Measurements from ENCODE around the gene PHLPP1.
A peak's percentile ranks its signal among the peaks of the same experiment; 100 is the strongest.

Gene PHLPP1

DNA sequence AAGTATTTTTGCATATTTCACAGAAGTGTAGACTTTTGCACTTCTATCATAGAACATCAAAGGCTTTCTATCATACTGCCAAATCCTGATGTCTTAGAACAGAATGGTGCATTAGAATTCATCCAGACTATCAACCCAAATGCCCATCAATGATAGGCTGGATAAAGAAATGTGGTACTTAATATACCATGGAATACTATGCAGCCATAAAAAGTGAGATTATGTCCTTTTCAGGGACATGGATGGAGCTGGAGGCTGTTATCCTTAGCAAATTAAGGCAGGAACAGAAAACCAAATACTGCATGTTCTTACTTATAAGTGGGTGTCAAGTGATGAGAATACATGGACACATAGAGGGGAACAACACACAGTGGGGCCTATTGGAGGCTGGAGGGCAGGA, 150.2 kb downstream of the PHLPP1 start:
- no peaks in the 10 kb centered on the region for H3K27me3 ChIP-seq (ENCODE audit: control insufficient read depth, insufficient read depth, low read length)
- H3K4me1 ChIP-seq (ENCODE audit: control insufficient read depth, insufficient read depth, low read length) = no peaks in the 10 kb centered on the region
- H3K36me3 ChIP-seq (ENCODE audit: control insufficient read depth, insufficient read depth, low read length) = no peaks in the 10 kb centered on the region
- no peak overlapping the region for H3K4me3 ChIP-seq (ENCODE audit: low read length)
- no peak overlapping the region for H3K27ac ChIP-seq (ENCODE audit: low read length)
- DNase-seq (ENCODE audit: low read depth, low spot score) = no peak
- H3K9me3 ChIP-seq (ENCODE audit: control insufficient read depth, insufficient read depth, low read length) = no peaks in the 10 kb centered on the region

DNA sequence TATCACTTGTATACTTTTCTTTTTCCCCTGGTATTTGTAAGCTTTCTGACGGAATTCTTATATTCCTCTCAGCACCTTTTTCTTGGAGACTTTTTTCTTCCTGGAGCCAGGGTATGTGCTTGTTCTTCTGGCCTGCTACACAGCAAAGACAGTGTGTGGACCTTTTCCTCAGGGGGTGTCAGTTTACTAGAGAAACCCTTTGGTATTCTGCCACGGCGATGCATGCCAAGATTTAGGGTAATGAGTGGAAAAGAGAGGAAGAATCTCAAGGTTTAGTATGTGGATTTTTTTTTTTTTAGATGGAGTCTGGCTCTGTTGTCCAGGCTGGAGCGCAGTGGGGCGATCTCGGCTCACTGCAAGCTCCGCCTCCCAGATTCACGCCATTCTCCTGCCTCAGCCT, 152.2 kb downstream of the PHLPP1 start:
- DNase-seq (ENCODE audit: low read depth, low spot score) = no peak
- Histone ChIP-seq H3K36me3 (ENCODE audit: control insufficient read depth, insufficient read depth, low read length) (no peaks in the 10 kb centered on the region), H3K27me3 (ENCODE audit: control insufficient read depth, insufficient read depth, low read length) (no peaks in the 10 kb centered on the region), H3K9me3 (ENCODE audit: control insufficient read depth, insufficient read depth, low read length) (no peaks in the 10 kb centered on the region), H3K4me1 (ENCODE audit: control insufficient read depth, insufficient read depth, low read length) (no peaks in the 10 kb centered on the region), H3K27ac (ENCODE audit: low read length) (no peak overlapping the region), H3K4me3 (ENCODE audit: low read length) (no peak overlapping the region)
- no CpG with 5 or more reads among the region's 8 CpGs for WGBS (ENCODE audit: insufficient coverage, insufficient read length)

DNA sequence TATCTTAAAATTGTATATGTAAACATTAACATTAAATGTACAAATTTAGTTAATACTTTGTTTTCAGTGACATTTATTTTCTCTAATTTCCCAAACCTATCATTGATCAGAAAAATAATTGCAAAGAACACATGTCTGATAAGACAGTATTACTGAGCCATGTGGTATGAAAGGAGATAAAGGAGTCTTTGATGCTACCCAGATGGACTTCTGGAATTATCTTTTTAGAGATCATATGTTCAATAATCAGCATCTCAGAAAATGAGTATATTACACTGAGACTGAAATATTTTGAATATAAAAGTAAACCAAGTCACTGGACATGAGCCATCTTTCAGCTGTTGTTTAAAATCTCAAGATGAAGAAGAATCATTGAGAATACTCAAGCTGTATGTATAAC, 153.3 kb downstream of the PHLPP1 start:
- no peak for DNase-seq (ENCODE audit: low read depth, low spot score)
- Histone ChIP-seq H3K27me3 (ENCODE audit: control insufficient read depth, insufficient read depth, low read length) (no peaks in the 10 kb centered on the region), H3K36me3 (ENCODE audit: control insufficient read depth, insufficient read depth, low read length) (no peaks in the 10 kb centered on the region), H3K4me3 (ENCODE audit: low read length) (no peak overlapping the region), H3K9me3 (ENCODE audit: control insufficient read depth, insufficient read depth, low read length) (no peaks in the 10 kb centered on the region), H3K27ac (ENCODE audit: low read length) (no peak overlapping the region), H3K4me1 (ENCODE audit: control insufficient read depth, insufficient read depth, low read length) (no peaks in the 10 kb centered on the region)

DNA sequence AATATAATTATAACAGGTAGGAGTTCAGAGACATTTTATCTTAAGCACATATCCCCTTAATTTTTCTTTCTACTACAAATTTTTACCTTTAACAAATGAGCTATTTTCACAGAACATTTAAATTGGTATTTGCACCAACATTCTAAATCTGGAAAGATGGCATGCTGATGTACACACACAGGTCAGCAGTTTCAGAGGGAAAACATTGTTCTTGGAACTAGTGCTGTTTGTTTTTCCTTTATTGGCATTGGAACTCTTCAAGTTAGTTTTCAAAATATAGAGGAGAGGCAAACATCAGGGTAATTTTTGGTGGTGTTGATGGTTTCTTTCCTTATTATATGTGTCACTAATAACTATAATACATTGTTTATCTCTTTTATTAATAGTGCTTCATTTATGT, 155.3 kb downstream of the PHLPP1 start:
- no peak for DNase-seq (ENCODE audit: low read depth, low spot score)
- Histone ChIP-seq H3K9me3 (ENCODE audit: control insufficient read depth, insufficient read depth, low read length) (no peaks in the 10 kb centered on the region), H3K36me3 (ENCODE audit: control insufficient read depth, insufficient read depth, low read length) (no peaks in the 10 kb centered on the region), H3K27ac (ENCODE audit: low read length) (no peak overlapping the region), H3K4me1 (ENCODE audit: control insufficient read depth, insufficient read depth, low read length) (no peaks in the 10 kb centered on the region), H3K4me3 (ENCODE audit: low read length) (no peak overlapping the region), H3K27me3 (ENCODE audit: control insufficient read depth, insufficient read depth, low read length) (no peaks in the 10 kb centered on the region)

DNA sequence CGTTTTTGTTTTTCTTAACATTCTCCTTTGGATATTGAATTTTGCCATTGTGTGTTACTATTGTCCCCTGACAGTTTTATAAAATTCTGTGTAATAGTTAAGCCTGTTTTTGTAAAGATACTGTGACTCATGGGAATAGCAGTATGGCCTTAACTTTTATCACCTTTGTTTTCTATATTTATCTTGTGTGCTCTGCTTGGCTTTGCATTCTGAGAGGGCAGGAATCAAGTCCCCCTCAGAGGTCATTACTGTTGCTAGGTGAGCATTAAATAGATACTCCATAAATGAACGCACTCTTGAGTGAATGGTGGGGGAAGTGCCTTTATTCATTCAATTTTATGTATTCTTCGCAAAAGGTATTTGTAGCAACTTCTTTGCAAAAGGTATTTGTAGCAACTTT, 160.0 kb downstream of the PHLPP1 start:
- DNase-seq (ENCODE audit: low read depth, low spot score) = no peak
- no peak overlapping the region for H3K4me3 ChIP-seq (ENCODE audit: low read length)
- H3K27me3 ChIP-seq (ENCODE audit: control insufficient read depth, insufficient read depth, low read length) = no peaks in the 10 kb centered on the region
- no peak overlapping the region for H3K27ac ChIP-seq (ENCODE audit: low read length)
- WGBS (ENCODE audit: insufficient coverage, insufficient read length) = no CpG with 5 or more reads among the region's 3 CpGs
- no peaks in the 10 kb centered on the region for H3K36me3 ChIP-seq (ENCODE audit: control insufficient read depth, insufficient read depth, low read length)
- peaks cover 3% of the 10 kb centered on the region; the same call in 1 of the 2 replicates for H3K4me1 ChIP-seq (ENCODE audit: control insufficient read depth, insufficient read depth, low read length)
- H3K9me3 ChIP-seq (ENCODE audit: control insufficient read depth, insufficient read depth, low read length) = no peaks in the 10 kb centered on the region

DNA sequence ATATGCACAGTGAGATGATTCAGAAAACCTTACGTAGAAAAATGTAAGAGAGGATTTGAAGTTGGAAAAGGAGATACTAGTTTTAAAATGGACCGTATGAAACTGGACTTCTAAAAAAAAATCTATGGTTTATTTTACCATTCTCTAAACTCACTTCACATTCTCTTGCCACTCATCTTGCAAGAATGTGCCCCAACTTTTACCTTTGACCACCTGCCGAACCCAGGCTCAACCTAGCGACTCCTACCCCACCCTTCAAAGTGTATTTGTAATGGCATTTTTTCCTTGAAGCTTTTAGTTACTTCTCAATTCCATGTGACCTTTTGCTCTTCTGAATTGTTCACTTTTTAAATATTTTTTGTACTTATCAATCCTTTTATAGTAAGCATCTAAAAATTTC, 160.8 kb downstream of the PHLPP1 start:
- no peak overlapping the region for H3K4me3 ChIP-seq (ENCODE audit: low read length)
- no peak for DNase-seq (ENCODE audit: low read depth, low spot score)
- no CpG with 5 or more reads among the region's 4 CpGs for WGBS (ENCODE audit: insufficient coverage, insufficient read length)

DNA sequence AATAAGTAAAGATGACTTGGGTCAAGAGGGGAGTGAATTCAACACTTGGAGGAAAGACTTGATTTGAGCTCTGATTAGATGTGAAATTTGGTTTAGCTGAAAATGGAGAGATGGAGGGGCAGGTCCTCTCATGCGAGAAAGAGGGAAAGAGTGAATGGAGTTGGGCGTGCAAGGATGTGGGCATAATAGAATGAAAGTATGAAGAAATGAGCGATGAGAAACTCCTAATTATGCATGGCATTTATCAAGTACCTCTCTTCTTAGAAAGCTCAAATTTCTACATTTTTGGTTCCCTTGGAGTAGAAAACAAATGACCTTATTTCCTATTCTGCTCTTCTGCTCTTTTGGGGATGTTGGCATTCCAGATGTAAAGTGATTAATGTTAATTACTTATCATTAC, 161.5 kb downstream of the PHLPP1 start:
- Histone ChIP-seq H3K27ac (ENCODE audit: low read length) (peak overlapping the region; percentile 84), H3K36me3 (ENCODE audit: control insufficient read depth, insufficient read depth, low read length) (no peaks in the 10 kb centered on the region), H3K27me3 (ENCODE audit: control insufficient read depth, insufficient read depth, low read length) (no peaks in the 10 kb centered on the region), H3K4me3 (ENCODE audit: low read length) (no peak overlapping the region), H3K9me3 (ENCODE audit: control insufficient read depth, insufficient read depth, low read length) (no peaks in the 10 kb centered on the region), H3K4me1 (ENCODE audit: control insufficient read depth, insufficient read depth, low read length) (peaks cover 8% of the 10 kb centered on the region)
- no CpG with 5 or more reads among the region's 3 CpGs for WGBS (ENCODE audit: insufficient coverage, insufficient read length)
- DNase-seq (ENCODE audit: low read depth, low spot score) = no peak

More for the DNA sequence above, 160.8 kb downstream of the PHLPP1 start:
- Histone ChIP-seq H3K27ac (ENCODE audit: low read length) (no peak overlapping the region), H3K36me3 (ENCODE audit: control insufficient read depth, insufficient read depth, low read length) (no peaks in the 10 kb centered on the region), H3K9me3 (ENCODE audit: control insufficient read depth, insufficient read depth, low read length) (no peaks in the 10 kb centered on the region), H3K27me3 (ENCODE audit: control insufficient read depth, insufficient read depth, low read length) (no peaks in the 10 kb centered on the region), H3K4me1 (ENCODE audit: control insufficient read depth, insufficient read depth, low read length) (peaks cover 5% of the 10 kb centered on the region; the same call in 1 of the 2 replicates)

DNA sequence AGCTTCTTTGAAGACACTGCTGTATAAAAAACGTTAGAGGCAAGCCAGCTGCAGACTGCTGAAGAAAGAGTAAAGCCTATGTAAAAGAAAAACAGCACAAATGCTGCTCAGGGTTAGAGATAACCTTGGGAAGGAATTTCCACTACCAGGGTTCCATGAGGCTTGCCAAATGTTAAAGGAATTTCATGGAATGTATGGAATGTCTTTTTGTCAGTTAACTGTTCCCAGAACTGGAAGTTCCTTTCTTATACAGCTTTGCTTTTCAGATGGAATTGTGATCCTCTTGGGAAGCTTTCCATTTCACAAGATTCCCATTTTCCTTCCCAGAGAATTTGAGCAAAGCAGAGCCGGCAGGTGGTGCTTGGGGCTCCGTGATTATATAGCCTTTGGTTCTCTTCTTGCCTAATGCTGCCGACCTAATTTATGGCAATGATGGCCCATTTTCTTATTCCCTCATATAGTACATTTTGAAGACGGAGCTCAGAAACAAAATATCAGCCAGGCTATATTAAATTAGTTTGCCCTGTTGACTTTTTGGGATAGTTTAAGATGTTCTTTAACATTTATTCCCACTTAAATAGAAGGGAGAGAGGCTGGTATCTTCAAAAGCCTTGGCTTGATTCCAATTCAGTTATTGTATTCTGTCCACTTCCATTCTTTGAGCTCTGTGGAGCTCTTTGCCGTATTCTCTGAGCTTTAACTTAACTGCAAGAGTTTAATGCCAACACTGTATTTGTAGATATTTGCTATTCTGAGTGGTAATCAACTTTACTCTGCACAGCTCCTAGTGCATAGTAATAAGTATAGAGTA, 162.3 kb downstream of the PHLPP1 start:
- H3K9me3 ChIP-seq (ENCODE audit: control insufficient read depth, insufficient read depth, low read length) = no peaks in the 10 kb centered on the region
- peak; percentile 57 for DNase-seq (ENCODE audit: low read depth, low spot score)
- WGBS (ENCODE audit: insufficient coverage, insufficient read length) = no CpG with 5 or more reads among the region's 6 CpGs
- no peak overlapping the region for H3K4me3 ChIP-seq (ENCODE audit: low read length)
- no peaks in the 10 kb centered on the region for H3K36me3 ChIP-seq (ENCODE audit: control insufficient read depth, insufficient read depth, low read length)
- no peaks in the 10 kb centered on the region for H3K27me3 ChIP-seq (ENCODE audit: control insufficient read depth, insufficient read depth, low read length)
- peaks cover 10% of the 10 kb centered on the region for H3K4me1 ChIP-seq (ENCODE audit: control insufficient read depth, insufficient read depth, low read length)
- H3K27ac ChIP-seq (ENCODE audit: low read length) = no peak overlapping the region

DNA sequence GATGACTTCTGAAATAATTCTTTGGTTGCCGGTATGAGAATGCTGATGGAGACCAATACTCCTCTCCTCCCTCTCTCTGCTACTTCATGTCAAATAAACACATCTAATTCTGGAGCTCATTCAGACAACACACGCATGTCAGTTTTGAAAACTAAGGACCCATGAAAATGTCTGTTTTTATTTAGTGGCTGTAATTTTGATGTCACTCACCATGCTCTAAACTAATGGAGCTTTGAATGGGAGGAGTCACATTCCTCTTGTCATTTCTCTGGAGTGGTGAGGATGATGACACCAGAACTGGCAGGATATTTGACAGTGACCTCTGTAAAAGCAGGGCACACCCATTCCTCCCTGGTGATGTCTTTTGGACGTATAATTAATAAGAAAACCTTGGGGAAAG, 163.0 kb downstream of the PHLPP1 start:
- peaks cover 10% of the 10 kb centered on the region for H3K4me1 ChIP-seq (ENCODE audit: control insufficient read depth, insufficient read depth, low read length)
- no peaks in the 10 kb centered on the region for H3K36me3 ChIP-seq (ENCODE audit: control insufficient read depth, insufficient read depth, low read length)
- DNase-seq (ENCODE audit: low read depth, low spot score) = no peak
- no CpG with 5 or more reads among the region's 3 CpGs for WGBS (ENCODE audit: insufficient coverage, insufficient read length)
- H3K4me3 ChIP-seq (ENCODE audit: low read length) = no peak overlapping the region
- H3K9me3 ChIP-seq (ENCODE audit: control insufficient read depth, insufficient read depth, low read length) = no peaks in the 10 kb centered on the region
- no peaks in the 10 kb centered on the region for H3K27me3 ChIP-seq (ENCODE audit: control insufficient read depth, insufficient read depth, low read length)
- H3K27ac ChIP-seq (ENCODE audit: low read length) = no peak overlapping the region

DNA sequence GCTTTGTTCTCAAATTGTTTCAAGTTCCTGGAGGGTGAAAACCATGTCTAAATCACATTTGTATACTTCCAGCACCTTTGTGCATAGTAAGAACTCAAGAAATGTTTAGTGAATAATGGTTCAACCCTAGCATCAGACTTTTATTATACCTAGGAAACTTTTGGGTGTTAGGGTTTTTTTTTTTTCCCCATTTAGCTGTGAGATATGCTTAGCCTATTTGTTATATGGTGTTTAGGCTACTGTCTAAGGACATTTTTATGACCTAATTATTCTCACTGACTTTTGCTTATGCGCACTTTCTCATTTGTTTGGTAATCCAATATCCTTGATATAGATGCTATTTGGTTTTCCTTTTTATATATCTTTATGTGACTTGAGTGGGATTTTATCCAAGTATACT, 164.7 kb downstream of the PHLPP1 start:
- Histone ChIP-seq H3K4me1 (ENCODE audit: control insufficient read depth, insufficient read depth, low read length) (peaks cover 10% of the 10 kb centered on the region), H3K4me3 (ENCODE audit: low read length) (no peak overlapping the region), H3K27me3 (ENCODE audit: control insufficient read depth, insufficient read depth, low read length) (no peaks in the 10 kb centered on the region), H3K36me3 (ENCODE audit: control insufficient read depth, insufficient read depth, low read length) (no peaks in the 10 kb centered on the region), H3K9me3 (ENCODE audit: control insufficient read depth, insufficient read depth, low read length) (no peaks in the 10 kb centered on the region), H3K27ac (ENCODE audit: low read length) (no peak overlapping the region)
- no CpG with 5 or more reads among the region's 1 CpG for WGBS (ENCODE audit: insufficient coverage, insufficient read length)
- DNase-seq (ENCODE audit: low read depth, low spot score) = no peak

DNA sequence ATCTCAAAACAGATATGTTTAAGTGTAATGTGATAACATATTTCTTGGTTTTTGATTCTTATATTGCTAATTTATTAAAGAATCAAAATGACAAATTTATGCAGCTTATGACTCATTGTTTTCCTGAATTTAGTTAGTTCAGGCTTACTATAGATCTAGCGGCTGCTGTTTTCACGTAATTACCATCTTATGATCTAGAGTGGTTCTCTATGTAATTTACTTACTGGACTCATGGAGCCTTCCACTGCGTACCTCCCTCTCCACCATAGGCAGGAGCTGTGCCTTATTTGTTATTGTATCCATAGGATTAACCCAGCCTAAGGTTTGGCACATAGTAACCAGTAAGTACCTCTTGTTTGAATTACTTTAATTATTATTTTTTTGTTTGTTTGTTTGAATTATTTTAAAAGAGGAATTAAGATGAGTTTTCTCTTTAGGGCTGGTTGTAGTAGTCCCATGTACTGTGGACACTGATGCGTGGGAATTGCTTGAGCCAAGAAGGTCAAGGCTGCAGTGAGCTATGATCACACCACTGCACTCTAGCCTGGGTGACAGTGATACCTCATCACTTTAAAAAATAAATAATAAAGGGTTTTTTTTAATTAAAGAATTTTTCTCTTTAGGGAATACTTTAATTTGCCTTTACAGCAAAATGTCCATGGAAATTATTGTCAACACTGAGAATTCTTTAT, 165.5 kb downstream of the PHLPP1 start:
- Histone ChIP-seq H3K4me3 (ENCODE audit: low read length) (no peak overlapping the region), H3K27me3 (ENCODE audit: control insufficient read depth, insufficient read depth, low read length) (no peaks in the 10 kb centered on the region), H3K27ac (ENCODE audit: low read length) (no peak overlapping the region), H3K9me3 (ENCODE audit: control insufficient read depth, insufficient read depth, low read length) (no peaks in the 10 kb centered on the region), H3K4me1 (ENCODE audit: control insufficient read depth, insufficient read depth, low read length) (peaks cover 10% of the 10 kb centered on the region), H3K36me3 (ENCODE audit: control insufficient read depth, insufficient read depth, low read length) (no peaks in the 10 kb centered on the region)
- WGBS (ENCODE audit: insufficient coverage, insufficient read length) = no CpG with 5 or more reads among the region's 4 CpGs
- DNase-seq (ENCODE audit: low read depth, low spot score) = no peak
